Ecto neural progenitor cell (in vitro differentiated cells): ENCODE data around the gene SEMA3D.

Experiments
- DNase-seq: peaks from one replicate; pipeline ENCODE4 v3.0.0-alpha.2; 2018; ENCODE audit warnings: low spot score

The SEMA3D gene

GRCh38 chr7:84985073-84985784 lies 201.6 kb downstream of the SEMA3D start:
- DNase-seq = no peak

- DNase-seq = no peak
Measured at GRCh38 chr7:84982199-84982598, 204.7 kb downstream of the SEMA3D start.

GRCh38 chr7:84981055-84981976 lies 205.5 kb downstream of the SEMA3D start:
- no peak for DNase-seq

GRCh38 chr7:84975586-84976185 lies 211.2 kb downstream of the SEMA3D start:
- DNase-seq = no peak

- no peak for DNase-seq
Measured at GRCh38 chr7:84971360-84971759, 215.5 kb downstream of the SEMA3D start.

GRCh38 chr7:84970670-84971069 lies 216.2 kb downstream of the SEMA3D start:
- no peak for DNase-seq

- no peak for DNase-seq
Measured at GRCh38 chr7:84953234-84953633, 233.6 kb downstream of the SEMA3D start.

GRCh38 chr7:84950836-84951235 lies 236.0 kb downstream of the SEMA3D start:
- no peak for DNase-seq

GRCh38 chr7:84949501-84949900 lies 237.4 kb downstream of the SEMA3D start:
- DNase-seq = no peak

- DNase-seq = no peak
Measured at GRCh38 chr7:84949067-84949466, 237.8 kb downstream of the SEMA3D start.

GRCh38 chr7:84948634-84949033 lies 238.2 kb downstream of the SEMA3D start:
- DNase-seq = no peak

GRCh38 chr7:84946549-84946948 lies 240.3 kb downstream of the SEMA3D start:
- DNase-seq = no peak
